MCF 10A (cell line): ENCODE results near the gene SLC6A11. TPM values are rescaled to one million over a fixed set of nuclear protein-coding genes. Genes with fewer than 3 reads are reported as not detected.

ENCODE experiments used
- BruUV-seq: library from RNA; stranded (reverse); fragments of 400-500 nt; replicated peaks from 2 replicates; lab custom pipeline; 2021; lab: Mats Ljungman, UMichigan
- CTCF ChIA-PET: fragments of 300-600 bp; sonication (Branson Sonifier 250); formaldehyde crosslinking; extraction: SDS; loops from one replicate; lab custom pipeline; 2021; ENCODE audit warnings: antibody characterized with exemption, inconsistent platforms; lab: Yijun Ruan, JAX
- POLR2A ChIA-PET: fragments of 300-600, 350-650 bp; sonication (Branson Sonifier 250); formaldehyde crosslinking; extraction: SDS; loops from one replicate; lab custom pipeline; 2020; ENCODE audit warnings: antibody characterized with exemption, inconsistent platforms; lab: Yijun Ruan, JAX
- DNase-seq: peaks from one replicate; pipeline ENCODE4 v3.0.0-alpha.2; 2018; ENCODE audit not compliant: unreplicated experiment
- H3K27ac Mint-ChIP-seq: one replicate; pipeline ENCODE4 v1.8.0; 2022; ENCODE audit warnings: mild to moderate bottlenecking, low read depth, mixed read lengths; ENCODE audit not compliant: unreplicated experiment
- H3K27me3 Mint-ChIP-seq: one replicate; pipeline ENCODE4 v1.8.0; 2022; ENCODE audit warnings: mixed read lengths; ENCODE audit not compliant: insufficient read depth, unreplicated experiment
- H3K36me3 Mint-ChIP-seq: one replicate; pipeline ENCODE4 v1.8.0; 2022; ENCODE audit warnings: mild to moderate bottlenecking, moderate library complexity, mixed read lengths; ENCODE audit not compliant: insufficient read depth, unreplicated experiment
- H3K4me1 Mint-ChIP-seq: one replicate; pipeline ENCODE4 v1.8.0; 2022; ENCODE audit warnings: mixed read lengths; ENCODE audit not compliant: insufficient read depth, unreplicated experiment
- H3K4me3 Mint-ChIP-seq: one replicate; pipeline ENCODE4 v1.8.0; 2022; ENCODE audit warnings: mild to moderate bottlenecking, moderate library complexity, mixed read lengths; ENCODE audit not compliant: unreplicated experiment
- H3K9me3 Mint-ChIP-seq: one replicate; pipeline ENCODE4 v1.8.0; 2022; ENCODE audit warnings: mixed read lengths; ENCODE audit not compliant: unreplicated experiment
- intact Hi-C: fragments of 100-400 bp; cut with micrococcal nuclease; formaldehyde crosslinking; loops from 2 replicates; pipeline ENCODE4 v1.14.1; 2022
- total RNA-seq: library from RNA; stranded (reverse); gene quantifications from 2 replicates; pipeline ENCODE4 v1.2.3, GENCODE V29; 2022
- TF ChIP-seq, protein P1 (sequence below): fragments of 200-600 bp; IDR thresholded peaks from one replicate; pipeline ENCODE4 v1.8.0; 2022; ENCODE audit warnings: antibody characterized with exemption, mild to moderate bottlenecking; ENCODE audit not compliant: unreplicated experiment

Gene SLC6A11
- total RNA-seq, 1 experiment from 2014 or later, result 1.4 TPM

DNA sequence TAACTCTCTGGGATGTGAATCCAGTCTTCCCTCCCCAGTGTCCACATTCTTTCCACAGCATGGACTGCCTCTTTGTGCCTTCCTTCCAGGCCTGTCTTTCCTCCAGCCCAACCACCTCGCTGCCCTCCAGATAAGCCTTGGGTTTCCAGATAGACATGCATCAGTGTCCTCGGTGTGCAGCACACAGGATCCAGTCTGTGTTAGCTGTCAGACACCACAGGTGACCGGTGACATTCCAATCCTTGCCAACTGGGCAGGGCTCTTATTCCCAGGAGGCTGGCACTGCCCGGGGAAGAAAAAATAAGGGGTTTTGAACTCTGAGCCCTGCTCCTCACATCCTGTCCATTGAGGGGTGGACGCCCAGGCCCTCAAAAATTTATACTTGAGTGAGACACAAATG, 170.6 kb downstream of the SLC6A11 start:
- CTCF ChIA-PET, result interaction anchor here (0.6 to 1.4 kb wide), 6 partner anchors 36 to 1998 kb away, joined by 3 to 7 read pairs (median 3); no protein-coding TSS in a partner anchor
- DNase-seq, result no peak
- Mint-ChIP-seq H3K36me3 (no peaks in the 10 kb centered on the region), H3K4me3 (no peak overlapping the region), H3K4me1 (peaks cover 11% of the 10 kb centered on the region), H3K27me3 (peaks cover 50% of the 10 kb centered on the region), H3K27ac (no peak overlapping the region), H3K9me3 (no peaks in the 10 kb centered on the region)
- TF ChIP-seq, protein P1, sequence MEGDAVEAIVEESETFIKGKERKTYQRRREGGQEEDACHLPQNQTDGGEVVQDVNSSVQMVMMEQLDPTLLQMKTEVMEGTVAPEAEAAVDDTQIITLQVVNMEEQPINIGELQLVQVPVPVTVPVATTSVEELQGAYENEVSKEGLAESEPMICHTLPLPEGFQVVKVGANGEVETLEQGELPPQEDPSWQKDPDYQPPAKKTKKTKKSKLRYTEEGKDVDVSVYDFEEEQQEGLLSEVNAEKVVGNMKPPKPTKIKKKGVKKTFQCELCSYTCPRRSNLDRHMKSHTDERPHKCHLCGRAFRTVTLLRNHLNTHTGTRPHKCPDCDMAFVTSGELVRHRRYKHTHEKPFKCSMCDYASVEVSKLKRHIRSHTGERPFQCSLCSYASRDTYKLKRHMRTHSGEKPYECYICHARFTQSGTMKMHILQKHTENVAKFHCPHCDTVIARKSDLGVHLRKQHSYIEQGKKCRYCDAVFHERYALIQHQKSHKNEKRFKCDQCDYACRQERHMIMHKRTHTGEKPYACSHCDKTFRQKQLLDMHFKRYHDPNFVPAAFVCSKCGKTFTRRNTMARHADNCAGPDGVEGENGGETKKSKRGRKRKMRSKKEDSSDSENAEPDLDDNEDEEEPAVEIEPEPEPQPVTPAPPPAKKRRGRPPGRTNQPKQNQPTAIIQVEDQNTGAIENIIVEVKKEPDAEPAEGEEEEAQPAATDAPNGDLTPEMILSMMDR, result no peak
- POLR2A ChIA-PET, result no interaction called here
- intact Hi-C loops, result no loop called here
- BruUV-seq, result no TSS peak

DNA sequence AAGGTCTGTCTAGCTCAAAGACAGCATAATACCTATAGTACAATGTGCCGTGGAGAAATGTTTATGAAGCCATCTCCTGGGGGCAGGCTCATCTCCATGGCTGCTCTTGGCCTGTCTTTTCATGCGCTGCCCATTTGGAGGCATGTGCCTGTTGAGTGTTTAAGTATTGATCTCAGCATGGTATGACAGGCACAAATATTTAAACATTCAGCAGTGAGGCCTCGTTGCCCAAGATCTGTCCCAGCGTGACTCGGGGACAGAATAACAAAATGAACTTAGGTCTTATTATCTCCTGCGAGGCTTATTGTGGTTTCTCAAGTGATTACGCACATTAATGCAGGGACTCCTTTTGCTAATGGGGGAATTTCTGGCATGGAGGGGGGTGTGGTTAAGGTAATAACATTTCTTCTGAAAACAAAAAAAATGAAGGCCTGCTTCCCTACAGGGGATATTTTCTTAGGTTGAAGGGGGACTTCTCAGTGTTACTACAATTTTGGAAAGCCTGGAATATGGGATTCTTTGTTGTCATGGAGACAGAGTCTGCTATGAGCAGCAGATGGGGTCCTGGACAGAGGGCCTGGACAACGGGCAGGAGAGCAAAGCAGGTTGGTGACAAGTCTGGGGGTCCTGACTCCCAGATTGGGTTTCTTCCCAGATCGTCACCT, 172.1 kb downstream of the SLC6A11 start:
- no peaks in the 10 kb centered on the region for H3K9me3 Mint-ChIP-seq
- no peak for DNase-seq
- H3K27ac Mint-ChIP-seq, result no peak overlapping the region
- no TSS peak for BruUV-seq
- POLR2A ChIA-PET, result no interaction called here
- peaks cover 58% of the 10 kb centered on the region for H3K27me3 Mint-ChIP-seq
- CTCF ChIA-PET, result no interaction called here
- no peaks in the 10 kb centered on the region for H3K36me3 Mint-ChIP-seq
- H3K4me1 Mint-ChIP-seq, result peaks cover 3% of the 10 kb centered on the region
- no peak overlapping the region for H3K4me3 Mint-ChIP-seq
- TF ChIP-seq, protein P1, result no peak
- intact Hi-C loops, result no loop called here

GRCh38 chr3:10988991-10989484, 173.0 kb downstream of the SLC6A11 start:
- Mint-ChIP-seq H3K27me3 (peaks cover 67% of the 10 kb centered on the region), H3K4me1 (no peaks in the 10 kb centered on the region), H3K27ac (no peak overlapping the region), H3K4me3 (no peak overlapping the region), H3K9me3 (no peaks in the 10 kb centered on the region), H3K36me3 (no peaks in the 10 kb centered on the region)
- ChIA-PET POLR2A (no interaction called here), CTCF (no interaction called here)
- intact Hi-C loops, result no loop called here
- DNase-seq, result no peak
- TF ChIP-seq, protein P1, result no peak
- no TSS peak for BruUV-seq

Other genes with a start within 250 kb of the SLC6A11 start
- gene SLC6A1, start 176.5 kb downstream of the SLC6A11 start, total RNA-seq, result not detected in 2 replicates